SK-N-SH (cell line): ENCODE data around the gene GNAZ. TPM values are rescaled to one million over a fixed set of nuclear protein-coding genes. Genes with fewer than 3 reads are reported as not detected.

Source experiments
- CTCF ChIA-PET: fragments of 300-600, 350-600 bp; formaldehyde crosslinking; extraction: SDS; loops from one replicate; lab custom pipeline; 2021; lab: Yijun Ruan, JAX
- POLR2A ChIA-PET: fragments of 350-600 bp; sonication (Branson Sonifier 250); formaldehyde crosslinking; extraction: SDS; loops from one replicate; lab custom pipeline; 2020; ENCODE audit warnings: antibody characterized with exemption, inconsistent platforms; lab: Yijun Ruan, JAX
- DNase-seq: peaks from one replicate; pipeline ENCODE4 v3.0.0; 2012
- H2AFZ ChIP-seq: fragments of 200-600 bp; sonication (generic); 2 replicates; pipeline ENCODE4 v1.8.1; 2016; ENCODE audit warnings: antibody characterized with exemption, mild to moderate bottlenecking, low read depth
- H3F3A ChIP-seq: fragments of 200-600 bp; sonication (generic); replicated peaks from 2 replicates; pipeline ENCODE3; 2016; ENCODE audit warnings: antibody characterized with exemption, mild to moderate bottlenecking; ENCODE audit not compliant: insufficient read depth
- H3K27ac ChIP-seq, 2 experiments: fragments of 200-500 bp in 1 of 2; fragments of 200-600 bp in 1 of 2; sonication (Bioruptor generic) in 1 of 2; sonication (generic), shearing (Covaris generic) in 1 of 2; 2 replicates each; pipeline versions ENCODE4 v1.5.1 to v1.6.1; 2014 to 2016; ENCODE audit warnings: low read depth in 2 of 2, inconsistent platforms in 1 of 2, low read length in 1 of 2, mild to moderate bottlenecking in 1 of 2, mixed read lengths in 1 of 2
- H3K27me3 ChIP-seq: fragments of 200-600 bp; sonication (generic), shearing (Covaris generic); 2 replicates; pipeline ENCODE4 v1.6.1; 2016; ENCODE audit warnings: mixed run types; ENCODE audit not compliant: insufficient read depth
- H3K36me3 ChIP-seq, 2 experiments: fragments of 200-500 bp in 1 of 2; fragments of 200-600 bp in 1 of 2; sonication (Bioruptor generic) in 1 of 2; sonication (generic) in 1 of 2; replicated peaks in 1 of 2; 2 replicates each; pipeline versions ENCODE3 to v1.5.1; 2014 to 2016; ENCODE audit warnings: low read length in 1 of 2, mild to moderate bottlenecking in 1 of 2; ENCODE audit not compliant: insufficient read depth in 2 of 2, control insufficient read depth in 1 of 2
- H3K4me1 ChIP-seq, 2 experiments: fragments of 200-500 bp in 1 of 2; fragments of 200-600 bp in 1 of 2; sonication (Bioruptor generic) in 1 of 2; sonication (generic), shearing (Covaris generic) in 1 of 2; 2 replicates each; pipeline versions ENCODE4 v1.5.1 to v1.6.1; 2014 to 2016; ENCODE audit warnings: low read depth in 1 of 2, low read length in 1 of 2, mixed run types in 1 of 2; ENCODE audit not compliant: insufficient read depth in 2 of 2, control insufficient read depth in 1 of 2
- H3K4me2 ChIP-seq: fragments of 200-600 bp; sonication (generic), shearing (Covaris generic); 2 replicates; pipeline ENCODE4 v1.6.1; 2017; ENCODE audit warnings: mixed run types
- H3K4me3 ChIP-seq, 2 experiments: fragments of 200-500 bp in 1 of 2; fragments of 200-600 bp in 1 of 2; sonication (Bioruptor generic) in 1 of 2; sonication (generic), shearing (Covaris generic) in 1 of 2; 2 replicates each; pipeline versions ENCODE4 v1.5.1 to v1.8.1; 2014 to 2016; ENCODE audit warnings: low read depth in 2 of 2, inconsistent platforms in 1 of 2, low read length in 1 of 2, mild to moderate bottlenecking in 1 of 2, mixed read lengths in 1 of 2, moderate library complexity in 1 of 2
- H3K79me2 ChIP-seq: fragments of 200-600 bp; sonication (generic); 2 replicates; pipeline ENCODE4 v1.8.1; 2017; ENCODE audit warnings: mild to moderate bottlenecking; ENCODE audit not compliant: insufficient read depth
- H3K9ac ChIP-seq: fragments of 200-600 bp; sonication (generic); 2 replicates; pipeline ENCODE4 v1.6.1; 2017; ENCODE audit warnings: mixed run types
- H3K9me2 ChIP-seq: fragments of 200-600 bp; sonication (generic); 2 replicates; pipeline ENCODE4 v1.6.1; 2017; ENCODE audit warnings: mixed run types
- H3K9me3 ChIP-seq: fragments of 200-600 bp; sonication (generic); 2 replicates; pipeline ENCODE4 v1.6.1; 2017; ENCODE audit warnings: mixed run types, mild to moderate bottlenecking, moderate library complexity
- H4K20me1 ChIP-seq: fragments of 200-600 bp; sonication (generic); 2 replicates; pipeline ENCODE4 v1.6.1; 2017; ENCODE audit warnings: mild to moderate bottlenecking, mixed run types; ENCODE audit not compliant: insufficient read depth
- CHD2 ChIP-seq: fragments of 150-350 bp; IDR thresholded peaks from 2 replicates; pipeline ENCODE4 v1.6.1; 2018; ENCODE audit warnings: low read length; ENCODE audit not compliant: partially characterized antibody
- GABPA ChIP-seq: IDR thresholded peaks from 2 replicates; pipeline ENCODE4 v1.4.0; 2012; ENCODE audit warnings: low read depth, mild to moderate bottlenecking
- JUND ChIP-seq: IDR thresholded peaks from 2 replicates; pipeline ENCODE4 v1.4.0; 2012
- MEF2A ChIP-seq: IDR thresholded peaks from 2 replicates; pipeline ENCODE4 v1.4.0; 2012; ENCODE audit warnings: low read depth, borderline replicate concordance
- MXI1 ChIP-seq: IDR thresholded peaks from 2 replicates; pipeline ENCODE4 v1.6.1; 2012; ENCODE audit warnings: mild to moderate bottlenecking, low read depth, low read length, improper control_type of control experiment
- NFIC ChIP-seq: IDR thresholded peaks from 2 replicates; pipeline ENCODE4 v1.4.0; 2012; ENCODE audit warnings: borderline replicate concordance
- RXRA ChIP-seq: IDR thresholded peaks from 2 replicates; pipeline ENCODE4 v1.4.0; 2012; ENCODE audit warnings: low read depth, mild to moderate bottlenecking, borderline replicate concordance
- TAF1 ChIP-seq: IDR thresholded peaks from 2 replicates; pipeline ENCODE4 v1.6.1; 2012; ENCODE audit warnings: low read depth, mild to moderate bottlenecking, low read length, moderate library complexity, borderline replicate concordance
- TCF12 ChIP-seq: IDR thresholded peaks from 2 replicates; pipeline ENCODE4 v1.4.0; 2012
- TEAD4 ChIP-seq: IDR thresholded peaks from 2 replicates; pipeline ENCODE4 v1.4.0; 2012; ENCODE audit warnings: mild to moderate bottlenecking, borderline replicate concordance; ENCODE audit not compliant: insufficient read depth
- YY1 ChIP-seq: IDR thresholded peaks from 2 replicates; pipeline ENCODE4 v1.4.0; 2012; ENCODE audit warnings: low read depth, mild to moderate bottlenecking
- WGBS: methylation state at CpG from one replicate; pipeline ENCODE4 v1.1.6; 2017; ENCODE audit warnings: low lambda C conversion rate; 5-methylcytosine and 5-hydroxymethylcytosine counted together
- polyA plus RNA-seq, 3 experiments: library from polyadenylated mRNA; depleted of rRNA; stranded (reverse); fragments of >200 nt; gene quantifications; 2 replicates each; pipeline ENCODE4 v1.2.3, GENCODE V29; 2012
- TF ChIP-seq, protein P1 (sequence below): IDR thresholded peaks from 2 replicates; pipeline ENCODE4 v1.4.0; 2012; ENCODE audit warnings: low read depth, borderline replicate concordance
- TF ChIP-seq, protein P2 (sequence below): fragments of 200-600 bp; sonication (generic); IDR thresholded peaks from 2 replicates; pipeline ENCODE4 v1.6.1; 2017; ENCODE audit warnings: antibody characterized with exemption, mild to moderate bottlenecking, moderate library complexity
- TF ChIP-seq, protein P3 (sequence below): IDR thresholded peaks from 2 replicates; pipeline ENCODE4 v1.4.0; 2012; ENCODE audit warnings: low read depth
- TF ChIP-seq, protein P4 (sequence below): IDR thresholded peaks from 2 replicates; pipeline ENCODE4; 2012
- TF ChIP-seq, protein P5 (sequence below): IDR thresholded peaks from 2 replicates; pipeline ENCODE4 v1.6.1; 2012; ENCODE audit warnings: mild to moderate bottlenecking, low read depth, low read length, moderate library complexity

GNAZ gene
- polyA plus RNA-seq, 1 of the 3 experiments (the other 2 are of a cell fraction) = 6.5 TPM

DNA sequence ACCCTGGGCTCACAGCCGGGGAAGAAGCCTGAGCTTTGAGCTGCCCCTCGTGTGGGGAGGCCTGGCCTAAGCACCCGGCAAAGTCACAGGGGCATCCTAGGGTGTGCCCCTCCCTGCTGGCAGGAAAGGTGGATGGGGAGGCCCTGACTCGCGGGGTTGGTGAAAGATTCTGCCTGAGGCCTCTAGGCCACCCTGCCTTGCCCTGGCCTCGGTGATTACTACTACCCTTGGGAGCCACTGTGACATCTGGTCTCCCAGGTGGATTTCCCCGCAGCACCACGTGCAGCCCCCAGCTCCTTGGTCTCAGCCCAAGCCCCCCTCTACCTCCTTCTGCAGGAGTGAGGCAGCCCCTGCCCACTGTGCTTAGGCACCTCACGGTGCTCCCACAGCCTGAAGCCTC is 23.9 kb downstream of the GNAZ start (continued):
- TF ChIP-seq, protein P1, sequence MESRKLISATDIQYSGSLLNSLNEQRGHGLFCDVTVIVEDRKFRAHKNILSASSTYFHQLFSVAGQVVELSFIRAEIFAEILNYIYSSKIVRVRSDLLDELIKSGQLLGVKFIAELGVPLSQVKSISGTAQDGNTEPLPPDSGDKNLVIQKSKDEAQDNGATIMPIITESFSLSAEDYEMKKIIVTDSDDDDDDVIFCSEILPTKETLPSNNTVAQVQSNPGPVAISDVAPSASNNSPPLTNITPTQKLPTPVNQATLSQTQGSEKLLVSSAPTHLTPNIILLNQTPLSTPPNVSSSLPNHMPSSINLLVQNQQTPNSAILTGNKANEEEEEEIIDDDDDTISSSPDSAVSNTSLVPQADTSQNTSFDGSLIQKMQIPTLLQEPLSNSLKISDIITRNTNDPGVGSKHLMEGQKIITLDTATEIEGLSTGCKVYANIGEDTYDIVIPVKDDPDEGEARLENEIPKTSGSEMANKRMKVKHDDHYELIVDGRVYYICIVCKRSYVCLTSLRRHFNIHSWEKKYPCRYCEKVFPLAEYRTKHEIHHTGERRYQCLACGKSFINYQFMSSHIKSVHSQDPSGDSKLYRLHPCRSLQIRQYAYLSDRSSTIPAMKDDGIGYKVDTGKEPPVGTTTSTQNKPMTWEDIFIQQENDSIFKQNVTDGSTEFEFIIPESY = no peak
- TF ChIP-seq, protein P2, sequence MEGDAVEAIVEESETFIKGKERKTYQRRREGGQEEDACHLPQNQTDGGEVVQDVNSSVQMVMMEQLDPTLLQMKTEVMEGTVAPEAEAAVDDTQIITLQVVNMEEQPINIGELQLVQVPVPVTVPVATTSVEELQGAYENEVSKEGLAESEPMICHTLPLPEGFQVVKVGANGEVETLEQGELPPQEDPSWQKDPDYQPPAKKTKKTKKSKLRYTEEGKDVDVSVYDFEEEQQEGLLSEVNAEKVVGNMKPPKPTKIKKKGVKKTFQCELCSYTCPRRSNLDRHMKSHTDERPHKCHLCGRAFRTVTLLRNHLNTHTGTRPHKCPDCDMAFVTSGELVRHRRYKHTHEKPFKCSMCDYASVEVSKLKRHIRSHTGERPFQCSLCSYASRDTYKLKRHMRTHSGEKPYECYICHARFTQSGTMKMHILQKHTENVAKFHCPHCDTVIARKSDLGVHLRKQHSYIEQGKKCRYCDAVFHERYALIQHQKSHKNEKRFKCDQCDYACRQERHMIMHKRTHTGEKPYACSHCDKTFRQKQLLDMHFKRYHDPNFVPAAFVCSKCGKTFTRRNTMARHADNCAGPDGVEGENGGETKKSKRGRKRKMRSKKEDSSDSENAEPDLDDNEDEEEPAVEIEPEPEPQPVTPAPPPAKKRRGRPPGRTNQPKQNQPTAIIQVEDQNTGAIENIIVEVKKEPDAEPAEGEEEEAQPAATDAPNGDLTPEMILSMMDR = no peak
- TF ChIP-seq TEAD4 = no peak
- TF ChIP-seq TCF12 = no peak
- no peak for TF ChIP-seq TAF1
- no peak for TF ChIP-seq YY1

DNA sequence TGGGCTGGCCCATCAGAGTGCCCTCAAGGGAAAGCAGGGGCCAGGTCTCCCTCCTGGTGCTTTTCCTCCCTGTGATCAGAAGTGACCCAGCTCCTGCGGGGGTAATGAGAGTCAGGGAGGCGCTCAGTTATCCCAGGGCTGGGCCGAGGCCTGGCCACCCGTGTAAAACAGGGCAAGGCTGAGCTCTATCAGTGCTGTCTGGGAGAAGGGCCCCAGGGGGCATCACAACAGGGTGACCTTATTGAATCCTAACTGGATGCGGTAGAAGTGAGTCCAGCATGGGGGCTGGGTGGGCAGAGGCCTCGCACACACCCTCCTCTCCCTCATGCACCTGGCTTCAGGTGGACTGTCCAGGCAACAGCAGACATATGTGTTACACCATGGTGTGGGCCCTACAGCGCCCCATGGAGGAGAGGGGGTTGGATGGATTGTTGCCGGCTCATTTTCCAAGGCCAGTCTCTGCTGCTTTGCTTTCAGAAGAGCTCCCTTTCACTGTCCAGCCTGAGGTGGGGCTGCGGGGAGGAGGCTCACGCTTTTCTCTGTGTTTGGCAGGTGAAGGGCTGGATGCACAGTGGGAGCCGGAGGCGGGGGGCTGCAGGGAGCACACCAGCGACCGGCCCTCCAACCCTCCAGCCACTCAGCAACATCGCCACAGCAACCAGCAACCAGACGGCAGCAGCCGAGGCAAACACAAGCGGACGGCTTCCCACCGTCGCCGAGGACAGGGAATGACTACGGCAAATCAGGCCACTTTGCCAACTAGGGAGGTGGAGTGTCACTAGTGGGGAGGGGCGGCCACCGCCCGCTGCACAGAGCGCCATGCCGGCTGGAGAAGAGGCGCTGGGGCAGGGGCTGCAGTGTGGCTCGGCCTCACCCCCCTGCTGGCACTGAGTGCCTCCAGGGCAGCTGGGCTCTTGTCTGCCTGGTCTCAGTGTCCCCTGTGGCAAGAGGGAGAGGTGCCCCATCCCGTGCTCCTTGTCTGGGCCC is 24.7 kb downstream of the GNAZ start:
- no peaks in the 10 kb centered on the region for H4K20me1 ChIP-seq
- no peaks in the 10 kb centered on the region for H3K79me2 ChIP-seq
- no peak overlapping the region for H3K4me3 ChIP-seq
- H3K9me3 ChIP-seq = no peaks in the 10 kb centered on the region
- H3K27me3 ChIP-seq = no peaks in the 10 kb centered on the region
- no peaks in the 10 kb centered on the region for H3K9me2 ChIP-seq
- DNase-seq = peak; percentile 41
- H3K4me1 ChIP-seq = peaks cover 0 to 19% of the 10 kb centered on the region in 2 experiments; a peak in 1 of 4 replicates
- no peaks in the 10 kb centered on the region for H3F3A ChIP-seq
- ChIA-PET CTCF (interaction anchor here (1.0 to 1.7 kb wide), 5 partner anchors 10 to 508 kb away, joined by 3 to 5 read pairs (median 4); no protein-coding TSS in a partner anchor), POLR2A (no interaction called here)
- H3K36me3 ChIP-seq = no peaks in the 10 kb centered on the region
- 78% methylated on average over 6 of the region's 31 CpGs for WGBS
- H3K4me2 ChIP-seq = no peak overlapping the region
- no peak overlapping the region for H3K9ac ChIP-seq
- no peak overlapping the region; a peak in 1 of 4 replicates for H3K27ac ChIP-seq
- H2AFZ ChIP-seq = no peak overlapping the region
- TF ChIP-seq MEF2A = no peak
- TF ChIP-seq, protein P3, sequence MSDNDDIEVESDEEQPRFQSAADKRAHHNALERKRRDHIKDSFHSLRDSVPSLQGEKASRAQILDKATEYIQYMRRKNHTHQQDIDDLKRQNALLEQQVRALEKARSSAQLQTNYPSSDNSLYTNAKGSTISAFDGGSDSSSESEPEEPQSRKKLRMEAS = no peak
- TF ChIP-seq, protein P4, sequence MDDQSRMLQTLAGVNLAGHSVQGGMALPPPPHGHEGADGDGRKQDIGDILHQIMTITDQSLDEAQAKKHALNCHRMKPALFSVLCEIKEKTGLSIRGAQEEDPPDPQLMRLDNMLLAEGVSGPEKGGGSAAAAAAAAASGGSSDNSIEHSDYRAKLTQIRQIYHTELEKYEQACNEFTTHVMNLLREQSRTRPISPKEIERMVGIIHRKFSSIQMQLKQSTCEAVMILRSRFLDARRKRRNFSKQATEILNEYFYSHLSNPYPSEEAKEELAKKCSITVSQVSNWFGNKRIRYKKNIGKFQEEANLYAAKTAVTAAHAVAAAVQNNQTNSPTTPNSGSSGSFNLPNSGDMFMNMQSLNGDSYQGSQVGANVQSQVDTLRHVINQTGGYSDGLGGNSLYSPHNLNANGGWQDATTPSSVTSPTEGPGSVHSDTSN = no peak
- TF ChIP-seq RXRA = no peak
- TF ChIP-seq NFIC = no peak
- TF ChIP-seq TEAD4 = no peak
- TF ChIP-seq CHD2 = no peak
- TF ChIP-seq TAF1 = no peak
- TF ChIP-seq, protein P2 = no peak
- TF ChIP-seq JUND = no peak
- no peak for TF ChIP-seq YY1
- TF ChIP-seq, protein P5, sequence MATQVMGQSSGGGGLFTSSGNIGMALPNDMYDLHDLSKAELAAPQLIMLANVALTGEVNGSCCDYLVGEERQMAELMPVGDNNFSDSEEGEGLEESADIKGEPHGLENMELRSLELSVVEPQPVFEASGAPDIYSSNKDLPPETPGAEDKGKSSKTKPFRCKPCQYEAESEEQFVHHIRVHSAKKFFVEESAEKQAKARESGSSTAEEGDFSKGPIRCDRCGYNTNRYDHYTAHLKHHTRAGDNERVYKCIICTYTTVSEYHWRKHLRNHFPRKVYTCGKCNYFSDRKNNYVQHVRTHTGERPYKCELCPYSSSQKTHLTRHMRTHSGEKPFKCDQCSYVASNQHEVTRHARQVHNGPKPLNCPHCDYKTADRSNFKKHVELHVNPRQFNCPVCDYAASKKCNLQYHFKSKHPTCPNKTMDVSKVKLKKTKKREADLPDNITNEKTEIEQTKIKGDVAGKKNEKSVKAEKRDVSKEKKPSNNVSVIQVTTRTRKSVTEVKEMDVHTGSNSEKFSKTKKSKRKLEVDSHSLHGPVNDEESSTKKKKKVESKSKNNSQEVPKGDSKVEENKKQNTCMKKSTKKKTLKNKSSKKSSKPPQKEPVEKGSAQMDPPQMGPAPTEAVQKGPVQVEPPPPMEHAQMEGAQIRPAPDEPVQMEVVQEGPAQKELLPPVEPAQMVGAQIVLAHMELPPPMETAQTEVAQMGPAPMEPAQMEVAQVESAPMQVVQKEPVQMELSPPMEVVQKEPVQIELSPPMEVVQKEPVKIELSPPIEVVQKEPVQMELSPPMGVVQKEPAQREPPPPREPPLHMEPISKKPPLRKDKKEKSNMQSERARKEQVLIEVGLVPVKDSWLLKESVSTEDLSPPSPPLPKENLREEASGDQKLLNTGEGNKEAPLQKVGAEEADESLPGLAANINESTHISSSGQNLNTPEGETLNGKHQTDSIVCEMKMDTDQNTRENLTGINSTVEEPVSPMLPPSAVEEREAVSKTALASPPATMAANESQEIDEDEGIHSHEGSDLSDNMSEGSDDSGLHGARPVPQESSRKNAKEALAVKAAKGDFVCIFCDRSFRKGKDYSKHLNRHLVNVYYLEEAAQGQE = no peak
- TF ChIP-seq GABPA = no peak
- no peak for TF ChIP-seq MXI1
